Measurements from ENCODE around the gene SKAP2. TPM values are rescaled to one million over a fixed set of nuclear protein-coding genes. Genes with fewer than 3 reads are reported as not detected.

Gene SKAP2
- polyA plus RNA-seq, 1 donor from 2014 or later = 3.6 TPM

DNA sequence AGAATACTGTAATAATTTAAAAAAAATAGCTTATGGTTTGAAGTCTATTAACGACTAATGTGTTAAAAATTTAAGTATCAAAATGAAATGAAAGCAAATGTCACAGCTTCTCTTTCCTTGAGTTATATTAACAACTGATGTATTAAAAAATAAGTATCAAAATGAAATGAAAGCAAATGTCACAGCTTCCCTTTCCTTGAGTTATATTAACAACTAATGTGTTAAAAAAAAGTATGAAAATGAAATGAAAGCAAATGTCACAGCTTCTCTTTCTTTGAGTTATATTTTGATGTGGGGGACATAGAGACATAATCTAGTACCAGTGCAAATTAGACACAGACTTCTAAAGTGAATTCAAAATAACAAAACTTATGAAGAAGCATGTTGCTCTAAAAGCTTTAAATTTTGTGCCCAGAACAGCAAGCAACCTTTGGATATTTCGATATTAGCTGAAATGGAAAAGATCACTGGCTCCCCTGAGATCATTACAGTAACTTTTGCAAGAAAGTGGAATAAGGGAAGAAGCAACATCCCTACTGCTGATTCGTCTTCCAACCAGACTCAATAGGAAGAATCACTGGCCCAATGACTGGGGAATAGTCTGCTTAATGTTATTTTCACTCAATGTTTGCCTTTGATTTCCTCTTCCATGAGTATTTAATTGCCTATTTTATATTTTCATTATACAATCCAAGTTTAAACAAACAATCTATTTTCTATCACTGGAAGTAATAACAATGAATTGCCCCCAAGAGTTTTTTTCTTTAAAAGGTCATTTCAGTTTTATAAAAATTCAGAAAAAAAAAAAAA is 8.0 kb downstream of the SKAP2 start:
- no peaks in the 10 kb centered on the region for H3K36me3 ChIP-seq (ENCODE audit: insufficient read depth, low read length)
- H2AFZ ChIP-seq (ENCODE audit: low read depth, low read length) = no peak overlapping the region
- H3K79me2 ChIP-seq (replicated peaks; ENCODE audit: insufficient read depth, low read length) = no peaks in the 10 kb centered on the region
- no peak overlapping the region for H3K4me2 ChIP-seq (ENCODE audit: low read length)
- H3K9me3 ChIP-seq (ENCODE audit: low read length) = no peaks in the 10 kb centered on the region
- no peaks in the 10 kb centered on the region for H4K20me1 ChIP-seq (ENCODE audit: insufficient read depth)
- H3K9ac ChIP-seq (ENCODE audit: low read length) = no peak overlapping the region
- no peaks in the 10 kb centered on the region for H3K9me2 ChIP-seq (ENCODE audit: insufficient read depth, low read length)
- peaks cover 98% of the 10 kb centered on the region for H3K27me3 ChIP-seq (ENCODE audit: insufficient read depth, low read depth, low read length)
- no peak overlapping the region for H3K4me3 ChIP-seq (ENCODE audit: low read length)
- no peaks in the 10 kb centered on the region for H3F3A ChIP-seq (ENCODE audit: insufficient read depth, low read length, poor library complexity, severe bottlenecking)
- no peak for TF ChIP-seq EZH2 (IDR thresholded peaks at IDR 0.05; ENCODE audit: borderline replicate concordance, insufficient read depth, low read length, poor library complexity, severe bottlenecking)
- no peak for TF ChIP-seq SMC3 (conservative IDR thresholded peaks at IDR 0.05; ENCODE audit: poor library complexity)
- no peak for TF ChIP-seq RAD21 (conservative IDR thresholded peaks at IDR 0.05)
- TF ChIP-seq EP300 (conservative IDR thresholded peaks at IDR 0.05; ENCODE audit: poor library complexity, severe bottlenecking) = no peak
- TF ChIP-seq POLR2AphosphoS5 (IDR thresholded peaks at IDR 0.05) = no peak
- TF ChIP-seq MXI1 (conservative IDR thresholded peaks at IDR 0.05; ENCODE audit: poor library complexity, severe bottlenecking) = no peak
- TF ChIP-seq, protein P1, sequence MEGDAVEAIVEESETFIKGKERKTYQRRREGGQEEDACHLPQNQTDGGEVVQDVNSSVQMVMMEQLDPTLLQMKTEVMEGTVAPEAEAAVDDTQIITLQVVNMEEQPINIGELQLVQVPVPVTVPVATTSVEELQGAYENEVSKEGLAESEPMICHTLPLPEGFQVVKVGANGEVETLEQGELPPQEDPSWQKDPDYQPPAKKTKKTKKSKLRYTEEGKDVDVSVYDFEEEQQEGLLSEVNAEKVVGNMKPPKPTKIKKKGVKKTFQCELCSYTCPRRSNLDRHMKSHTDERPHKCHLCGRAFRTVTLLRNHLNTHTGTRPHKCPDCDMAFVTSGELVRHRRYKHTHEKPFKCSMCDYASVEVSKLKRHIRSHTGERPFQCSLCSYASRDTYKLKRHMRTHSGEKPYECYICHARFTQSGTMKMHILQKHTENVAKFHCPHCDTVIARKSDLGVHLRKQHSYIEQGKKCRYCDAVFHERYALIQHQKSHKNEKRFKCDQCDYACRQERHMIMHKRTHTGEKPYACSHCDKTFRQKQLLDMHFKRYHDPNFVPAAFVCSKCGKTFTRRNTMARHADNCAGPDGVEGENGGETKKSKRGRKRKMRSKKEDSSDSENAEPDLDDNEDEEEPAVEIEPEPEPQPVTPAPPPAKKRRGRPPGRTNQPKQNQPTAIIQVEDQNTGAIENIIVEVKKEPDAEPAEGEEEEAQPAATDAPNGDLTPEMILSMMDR (IDR thresholded peaks at IDR 0.05; ENCODE audit: poor library complexity, severe bottlenecking) = no peak
- no peak overlapping the region for H3K27ac ChIP-seq (ENCODE audit: low read length)

DNA sequence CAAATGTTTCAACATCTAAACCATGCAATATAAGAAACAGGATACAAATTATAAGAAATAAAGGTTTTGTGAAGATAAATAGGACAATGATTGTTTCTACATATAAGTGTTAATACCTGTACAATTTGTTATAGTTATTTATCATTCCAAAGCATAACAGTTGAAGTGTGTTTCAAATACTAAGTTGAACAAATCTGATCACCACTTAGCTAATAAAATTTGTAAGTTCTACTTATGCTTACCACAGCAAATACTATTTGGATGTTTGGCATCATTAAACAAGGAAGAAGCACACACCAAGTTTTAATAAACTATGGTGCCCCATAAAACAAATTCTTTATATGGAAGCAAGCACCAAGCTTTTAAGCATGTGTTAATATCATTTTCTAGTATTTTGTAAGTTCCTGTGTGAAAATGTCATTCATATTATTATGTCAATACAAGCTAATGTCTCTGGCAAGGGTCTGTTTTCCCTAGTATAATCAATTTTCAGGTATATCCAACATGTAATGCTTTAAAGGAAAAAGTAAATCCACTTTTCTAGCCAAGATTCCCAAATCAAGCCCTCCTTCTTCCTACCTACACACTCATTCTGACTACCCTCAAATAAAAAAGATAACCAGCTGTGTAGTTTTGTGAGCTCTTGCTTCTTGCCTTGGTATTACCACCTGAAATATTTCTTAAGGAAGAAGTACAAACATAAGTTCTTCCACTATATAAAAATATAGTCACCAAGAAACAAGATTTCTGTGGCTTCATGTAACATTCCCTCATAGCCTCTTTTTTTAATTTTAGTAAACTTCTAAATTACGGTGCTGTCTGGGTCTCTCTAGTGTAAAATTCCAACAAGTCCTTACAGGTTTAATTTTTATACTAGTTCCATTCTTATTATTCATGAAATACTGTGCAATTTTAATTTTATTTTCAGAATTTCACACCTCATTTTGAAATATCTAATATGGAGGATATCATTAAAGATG is 9.2 kb downstream of the SKAP2 start:
- H3K9ac ChIP-seq (ENCODE audit: low read length) = no peak overlapping the region
- H3K4me3 ChIP-seq (ENCODE audit: low read length) = no peak overlapping the region
- TF ChIP-seq SMC3 (conservative IDR thresholded peaks at IDR 0.05; ENCODE audit: poor library complexity) (no peak), POLR2AphosphoS5 (IDR thresholded peaks at IDR 0.05) (no peak), EZH2 (IDR thresholded peaks at IDR 0.05; ENCODE audit: borderline replicate concordance, insufficient read depth, low read length, poor library complexity, severe bottlenecking) (no peak), REST (IDR thresholded peaks at IDR 0.05; ENCODE audit: borderline replicate concordance) (no peak), EP300 (conservative IDR thresholded peaks at IDR 0.05; ENCODE audit: poor library complexity, severe bottlenecking) (no peak), MXI1 (conservative IDR thresholded peaks at IDR 0.05; ENCODE audit: poor library complexity, severe bottlenecking) (no peak), RAD21 (conservative IDR thresholded peaks at IDR 0.05) (no peak)
- TF ChIP-seq, protein P1 (IDR thresholded peaks at IDR 0.05; ENCODE audit: poor library complexity, severe bottlenecking) = no peak
- no peaks in the 10 kb centered on the region for H3F3A ChIP-seq (ENCODE audit: insufficient read depth, low read length, poor library complexity, severe bottlenecking)
- H3K9me2 ChIP-seq (ENCODE audit: insufficient read depth, low read length) = no peaks in the 10 kb centered on the region
- H3K36me3 ChIP-seq (ENCODE audit: insufficient read depth, low read length) = no peaks in the 10 kb centered on the region
- no peaks in the 10 kb centered on the region for H3K79me2 ChIP-seq (replicated peaks; ENCODE audit: insufficient read depth, low read length)
- H4K20me1 ChIP-seq (ENCODE audit: insufficient read depth) = no peaks in the 10 kb centered on the region
- H3K27me3 ChIP-seq (ENCODE audit: insufficient read depth, low read depth, low read length) = peaks cover 98% of the 10 kb centered on the region
- no peak overlapping the region for H3K4me2 ChIP-seq (ENCODE audit: low read length)
- H3K9me3 ChIP-seq (ENCODE audit: low read length) = no peaks in the 10 kb centered on the region
- H2AFZ ChIP-seq (ENCODE audit: low read depth, low read length) = no peak overlapping the region
- no peak overlapping the region for H3K27ac ChIP-seq (ENCODE audit: low read length)
